ENCODE measurements around the gene GRID1. TPM values are rescaled to one million over a fixed set of nuclear protein-coding genes. Genes with fewer than 3 reads are reported as not detected.

Gene GRID1
- total RNA-seq, 1 experiment from 2014 or later = not detected

DNA sequence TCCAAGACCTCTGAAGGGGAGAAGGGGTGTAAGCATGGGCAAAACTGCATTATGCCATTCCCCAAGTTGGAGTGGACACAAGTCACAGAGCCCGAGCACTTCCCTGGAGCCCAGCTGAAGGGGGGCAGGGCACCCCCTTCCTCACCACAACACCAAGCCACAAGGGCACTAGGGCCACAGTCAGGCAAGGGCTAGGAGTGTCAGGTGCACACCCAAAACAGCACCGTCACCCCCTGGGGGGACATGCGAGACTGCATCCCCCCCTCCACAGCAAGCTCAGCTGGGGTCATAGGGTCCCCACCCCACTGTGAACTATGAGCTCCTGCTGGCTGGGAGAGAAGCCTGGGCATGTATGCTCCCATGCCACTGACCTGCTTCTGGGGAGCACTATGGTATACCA is 143.9 kb downstream of the GRID1 start:
- Histone ChIP-seq H3K27ac (ENCODE audit: low read length) (no peak overlapping the region), H2AFZ (ENCODE audit: low read length) (no peak overlapping the region), H3K4me2 (ENCODE audit: low read length) (no peak overlapping the region), H3K4me3 (ENCODE audit: low read length) (no peak overlapping the region), H3F3A (ENCODE audit: low read length, unreplicated experiment) (no peaks in the 10 kb centered on the region), H3K9me2 (replicated peaks; ENCODE audit: low read length) (no peaks in the 10 kb centered on the region), H3K9ac (ENCODE audit: low read length) (no peak overlapping the region), H3K9me3 (ENCODE audit: low read length) (no peaks in the 10 kb centered on the region), H3K27me3 (ENCODE audit: low read length) (no peaks in the 10 kb centered on the region), H3K36me3 (ENCODE audit: low read depth, low read length) (no peaks in the 10 kb centered on the region), H4K20me1 (ENCODE audit: low read length) (no peaks in the 10 kb centered on the region), H3K4me1 (ENCODE audit: insufficient read depth, low read length) (peaks cover 8% of the 10 kb centered on the region), H3K79me2 (ENCODE audit: low read length) (no peaks in the 10 kb centered on the region)
- no peak for ATAC-seq
- TF ChIP-seq, protein P1, sequence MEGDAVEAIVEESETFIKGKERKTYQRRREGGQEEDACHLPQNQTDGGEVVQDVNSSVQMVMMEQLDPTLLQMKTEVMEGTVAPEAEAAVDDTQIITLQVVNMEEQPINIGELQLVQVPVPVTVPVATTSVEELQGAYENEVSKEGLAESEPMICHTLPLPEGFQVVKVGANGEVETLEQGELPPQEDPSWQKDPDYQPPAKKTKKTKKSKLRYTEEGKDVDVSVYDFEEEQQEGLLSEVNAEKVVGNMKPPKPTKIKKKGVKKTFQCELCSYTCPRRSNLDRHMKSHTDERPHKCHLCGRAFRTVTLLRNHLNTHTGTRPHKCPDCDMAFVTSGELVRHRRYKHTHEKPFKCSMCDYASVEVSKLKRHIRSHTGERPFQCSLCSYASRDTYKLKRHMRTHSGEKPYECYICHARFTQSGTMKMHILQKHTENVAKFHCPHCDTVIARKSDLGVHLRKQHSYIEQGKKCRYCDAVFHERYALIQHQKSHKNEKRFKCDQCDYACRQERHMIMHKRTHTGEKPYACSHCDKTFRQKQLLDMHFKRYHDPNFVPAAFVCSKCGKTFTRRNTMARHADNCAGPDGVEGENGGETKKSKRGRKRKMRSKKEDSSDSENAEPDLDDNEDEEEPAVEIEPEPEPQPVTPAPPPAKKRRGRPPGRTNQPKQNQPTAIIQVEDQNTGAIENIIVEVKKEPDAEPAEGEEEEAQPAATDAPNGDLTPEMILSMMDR (conservative IDR thresholded peaks at IDR 0.05; ENCODE audit: low read depth, low read length) = no peak
- TF ChIP-seq EZH2 (IDR thresholded peaks at IDR 0.05; ENCODE audit: low read length, unreplicated experiment) = no peak
- TF ChIP-seq EZH2phosphoT487 (IDR thresholded peaks at IDR 0.05; ENCODE audit: borderline replicate concordance, low read length) = no peak
- no peak for DNase-seq
- ChIA-PET CTCF (no interaction called here), POLR2A (ENCODE audit: unreplicated experiment) (no interaction called here)
- intact Hi-C loops (cut with micrococcal nuclease) = no loop called here
- BruUV-seq (replicated peaks) = no TSS peak

- TF ChIP-seq EZH2phosphoT487 (IDR thresholded peaks at IDR 0.05; ENCODE audit: borderline replicate concordance, low read length) = no peak
- TF ChIP-seq EZH2 (IDR thresholded peaks at IDR 0.05; ENCODE audit: low read length, unreplicated experiment) = no peak
- TF ChIP-seq, protein P1 (conservative IDR thresholded peaks at IDR 0.05; ENCODE audit: low read depth, low read length) = no peak
- no peaks in the 10 kb centered on the region for H3K9me3 ChIP-seq (ENCODE audit: low read length)
- ATAC-seq (no peak), DNase-seq (no peak)
- BruUV-seq (replicated peaks) = no TSS peak
- H3F3A ChIP-seq (ENCODE audit: low read length, unreplicated experiment) = no peaks in the 10 kb centered on the region
- no peak overlapping the region for H2AFZ ChIP-seq (ENCODE audit: low read length)
- H3K9me2 ChIP-seq (replicated peaks; ENCODE audit: low read length) = no peaks in the 10 kb centered on the region
- intact Hi-C loops (cut with micrococcal nuclease) = no loop called here
- H4K20me1 ChIP-seq (ENCODE audit: low read length) = no peaks in the 10 kb centered on the region
- no peaks in the 10 kb centered on the region for H3K36me3 ChIP-seq (ENCODE audit: low read depth, low read length)
- no peak overlapping the region for H3K9ac ChIP-seq (ENCODE audit: low read length)
- peaks cover 8% of the 10 kb centered on the region for H3K4me1 ChIP-seq (ENCODE audit: insufficient read depth, low read length)
- CTCF ChIA-PET = no interaction called here
- no peaks in the 10 kb centered on the region for H3K79me2 ChIP-seq (ENCODE audit: low read length)
- H3K27me3 ChIP-seq (ENCODE audit: low read length) = no peaks in the 10 kb centered on the region
- no peak overlapping the region for H3K4me3 ChIP-seq (ENCODE audit: low read length)
- POLR2A ChIA-PET (ENCODE audit: unreplicated experiment) = no interaction called here
- H3K4me2 ChIP-seq (ENCODE audit: low read length) = no peak overlapping the region
- no peak overlapping the region for H3K27ac ChIP-seq (ENCODE audit: low read length)
These were observed 144.3 kb downstream of the GRID1 start for GRCh38 chr10:86222336-86222650.

DNA sequence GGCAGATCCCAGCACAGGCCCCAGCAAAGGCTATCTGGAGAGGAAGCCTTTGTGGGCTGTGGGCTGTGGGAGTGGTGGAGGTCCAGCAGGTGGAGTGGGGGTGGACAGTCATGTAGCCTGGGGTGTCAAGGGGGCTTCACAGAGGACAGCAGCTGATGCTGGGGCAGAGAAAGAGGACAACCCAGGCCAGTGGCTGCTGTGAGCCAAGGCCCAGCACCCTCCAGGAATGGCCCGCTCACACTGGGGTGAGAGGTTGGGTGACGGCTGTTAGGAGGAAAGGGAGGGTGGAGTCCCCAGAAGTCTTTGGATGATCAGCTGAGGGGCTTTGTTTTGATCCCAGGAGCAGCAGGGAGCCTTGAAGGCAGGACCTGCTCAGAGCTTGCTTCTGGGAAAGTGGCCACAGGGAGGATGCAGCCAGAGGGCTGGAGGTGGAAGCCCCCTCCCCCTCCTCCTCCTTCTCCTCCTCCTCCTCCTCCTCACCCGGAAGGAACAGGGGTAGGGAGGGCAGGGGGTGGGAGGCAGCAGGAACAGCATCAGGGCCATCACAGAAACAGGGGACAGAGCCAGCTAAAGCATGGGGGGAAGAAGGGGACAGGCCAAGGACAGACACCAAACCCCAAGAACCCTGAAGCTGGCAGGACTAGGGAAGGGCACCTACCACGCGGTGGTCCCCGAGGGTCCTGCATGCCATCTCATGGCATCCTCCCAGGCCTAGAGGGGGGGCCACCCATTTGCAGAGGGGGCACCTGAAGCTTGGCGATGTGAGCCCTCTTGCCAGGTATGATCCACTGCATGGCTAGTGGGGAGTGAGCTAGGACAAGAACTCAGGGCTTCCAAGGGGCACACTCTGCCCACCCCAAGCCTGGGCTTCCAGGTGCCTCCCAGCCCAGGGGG is 144.9 kb downstream of the GRID1 start:
- Histone ChIP-seq H3K4me2 (ENCODE audit: low read length) (no peak overlapping the region), H2AFZ (ENCODE audit: low read length) (no peak overlapping the region), H3K9ac (ENCODE audit: low read length) (no peak overlapping the region), H3K27ac (ENCODE audit: low read length) (no peak overlapping the region), H3K4me3 (ENCODE audit: low read length) (no peak overlapping the region), H3K9me2 (replicated peaks; ENCODE audit: low read length) (no peaks in the 10 kb centered on the region), H3K4me1 (ENCODE audit: insufficient read depth, low read length) (peaks cover 8% of the 10 kb centered on the region), H3F3A (ENCODE audit: low read length, unreplicated experiment) (no peaks in the 10 kb centered on the region), H3K27me3 (ENCODE audit: low read length) (0 out of 2 replicates have a peak, but pooled peaks cover 2% of the 10 kb centered on the region), H3K36me3 (ENCODE audit: low read depth, low read length) (no peaks in the 10 kb centered on the region), H4K20me1 (ENCODE audit: low read length) (no peaks in the 10 kb centered on the region), H3K79me2 (ENCODE audit: low read length) (no peaks in the 10 kb centered on the region), H3K9me3 (ENCODE audit: low read length) (no peaks in the 10 kb centered on the region)
- ATAC-seq = no peak
- TF ChIP-seq, protein P1 (conservative IDR thresholded peaks at IDR 0.05; ENCODE audit: low read depth, low read length) = no peak
- TF ChIP-seq EZH2phosphoT487 (IDR thresholded peaks at IDR 0.05; ENCODE audit: borderline replicate concordance, low read length) = no peak
- TF ChIP-seq EZH2 (IDR thresholded peaks at IDR 0.05; ENCODE audit: low read length, unreplicated experiment) = no peak
- DNase-seq = no peak
- CTCF ChIA-PET = no interaction called here
- intact Hi-C loops (cut with micrococcal nuclease) = no loop called here
- POLR2A ChIA-PET (ENCODE audit: unreplicated experiment) = no interaction called here
- BruUV-seq (replicated peaks) = no TSS peak

Data from PC-3 (cell line).